DND-41 (cell line): ENCODE measurements around the gene SMTNL2.

ENCODE experiments used
- ATAC-seq: fragments of 200-7000 bp; cut with Tn5 transposase; 3 replicates; pipeline ENCODE4 v1.9.1; 2021; ENCODE audit warnings: low read depth; ENCODE audit not compliant: insufficient read depth
- DNase-seq: peaks from one replicate; pipeline ENCODE4 v3.0.0-alpha.2; 2020
- H2AFZ ChIP-seq: 2 replicates; pipeline ENCODE4 v1.6.0; 2012; ENCODE audit warnings: low read depth, low read length
- H3K27ac ChIP-seq: 2 replicates; pipeline ENCODE4 v1.5.1; 2012; ENCODE audit warnings: low read length, inconsistent platforms
- H3K27me3 ChIP-seq: fragments of 200-600 bp; sonication (generic); 2 replicates; pipeline ENCODE4 v1.6.0; 2012; ENCODE audit warnings: low read length, mild to moderate bottlenecking, inconsistent platforms; ENCODE audit not compliant: insufficient read depth, poor library complexity
- H3K36me3 ChIP-seq: 2 replicates; pipeline ENCODE4 v1.5.1; 2012; ENCODE audit warnings: low read length, inconsistent platforms; ENCODE audit not compliant: insufficient read depth
- H3K4me1 ChIP-seq: 2 replicates; pipeline ENCODE4 v1.5.1; 2012; ENCODE audit warnings: mild to moderate bottlenecking, low read length; ENCODE audit not compliant: insufficient read depth
- H3K4me2 ChIP-seq: 2 replicates; pipeline ENCODE4 v1.6.0; 2012; ENCODE audit warnings: mild to moderate bottlenecking, moderate library complexity, low read length, inconsistent platforms; ENCODE audit not compliant: insufficient read depth
- H3K4me3 ChIP-seq, 2 experiments: fragments of 200-600 bp in 1 of 2; shearing (Covaris generic) in 1 of 2; 2 replicates each; pipeline ENCODE4 v1.5.1; 2012 to 2016; ENCODE audit warnings: inconsistent platforms in 2 of 2, low read length in 2 of 2, mild to moderate bottlenecking in 2 of 2, low read depth in 1 of 2, moderate library complexity in 1 of 2
- H3K79me2 ChIP-seq: 2 replicates; pipeline ENCODE4 v1.6.0; 2012; ENCODE audit warnings: low read length, inconsistent platforms; ENCODE audit not compliant: insufficient read depth
- H3K9ac ChIP-seq: 2 replicates; pipeline ENCODE4 v1.6.0; 2012; ENCODE audit warnings: low read depth, mild to moderate bottlenecking, inconsistent platforms, low read length, moderate library complexity
- H3K9me3 ChIP-seq: 2 replicates; pipeline ENCODE4 v1.5.1; 2012; ENCODE audit warnings: low read length, moderate library complexity, mild to moderate bottlenecking, inconsistent platforms; ENCODE audit not compliant: insufficient read depth, severe bottlenecking
- H4K20me1 ChIP-seq: 2 replicates; pipeline ENCODE4 v1.6.0; 2012; ENCODE audit warnings: low read length; ENCODE audit not compliant: insufficient read depth
- EZH2 ChIP-seq: IDR thresholded peaks from 3 replicates; pipeline ENCODE4 v1.6.1; 2012; ENCODE audit warnings: borderline replicate concordance, low read depth, mild to moderate bottlenecking, moderate library complexity, low read length, inconsistent platforms; ENCODE audit not compliant: severe bottlenecking
- TF ChIP-seq, protein P1 (sequence below): IDR thresholded peaks from 2 replicates; pipeline ENCODE4 v1.5.1; 2012; ENCODE audit warnings: borderline replicate concordance, low read length, moderate library complexity, mild to moderate bottlenecking; ENCODE audit not compliant: poor library complexity, severe bottlenecking; ENCODE audit errors: extremely low read depth

Gene SMTNL2

DNA sequence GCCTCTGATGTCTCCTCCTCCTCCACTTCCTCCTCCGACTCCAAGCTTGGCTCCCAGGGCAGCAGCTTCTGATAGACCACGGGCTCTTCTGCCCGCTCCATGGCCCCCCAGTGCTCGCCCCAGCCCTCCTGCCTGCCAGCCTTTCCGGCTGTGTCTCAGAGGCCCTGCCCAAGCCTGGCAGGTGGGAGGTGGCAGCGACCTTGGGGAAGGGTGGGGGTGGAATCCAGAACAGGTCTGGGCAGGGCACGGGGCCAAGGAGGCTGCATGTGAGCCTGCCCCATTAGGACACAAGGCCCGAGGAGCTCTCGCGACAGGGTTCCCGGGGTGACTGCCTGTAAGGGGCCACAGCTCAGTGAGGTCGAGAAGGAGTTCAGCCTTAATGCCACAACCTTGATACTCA lies 23.9 kb upstream of the SMTNL2 start, which contains the start of gene GGT6:
Gene GGT6 (minus strand): TSS at position 157 of the 400 bp plus-strand sequence. CDS start 56 bp downstream, at position 101.
- H3K27ac ChIP-seq: no peak within 1 kb of the TSS
- H3K36me3 ChIP-seq: no peaks in the 10 kb centered on the region
- peaks cover 12% of the 10 kb centered on the region for H3K4me1 ChIP-seq
- DNase-seq (no peak), ATAC-seq (no peak)
- no peaks in the 10 kb centered on the region for H3K79me2 ChIP-seq
- H3K27me3 ChIP-seq: no peaks in the 10 kb centered on the region
- no peak within 1 kb of the TSS for H3K4me2 ChIP-seq
- H3K9me3 ChIP-seq: no peaks in the 10 kb centered on the region
- no peak for TF ChIP-seq EZH2
- TF ChIP-seq, protein P1, sequence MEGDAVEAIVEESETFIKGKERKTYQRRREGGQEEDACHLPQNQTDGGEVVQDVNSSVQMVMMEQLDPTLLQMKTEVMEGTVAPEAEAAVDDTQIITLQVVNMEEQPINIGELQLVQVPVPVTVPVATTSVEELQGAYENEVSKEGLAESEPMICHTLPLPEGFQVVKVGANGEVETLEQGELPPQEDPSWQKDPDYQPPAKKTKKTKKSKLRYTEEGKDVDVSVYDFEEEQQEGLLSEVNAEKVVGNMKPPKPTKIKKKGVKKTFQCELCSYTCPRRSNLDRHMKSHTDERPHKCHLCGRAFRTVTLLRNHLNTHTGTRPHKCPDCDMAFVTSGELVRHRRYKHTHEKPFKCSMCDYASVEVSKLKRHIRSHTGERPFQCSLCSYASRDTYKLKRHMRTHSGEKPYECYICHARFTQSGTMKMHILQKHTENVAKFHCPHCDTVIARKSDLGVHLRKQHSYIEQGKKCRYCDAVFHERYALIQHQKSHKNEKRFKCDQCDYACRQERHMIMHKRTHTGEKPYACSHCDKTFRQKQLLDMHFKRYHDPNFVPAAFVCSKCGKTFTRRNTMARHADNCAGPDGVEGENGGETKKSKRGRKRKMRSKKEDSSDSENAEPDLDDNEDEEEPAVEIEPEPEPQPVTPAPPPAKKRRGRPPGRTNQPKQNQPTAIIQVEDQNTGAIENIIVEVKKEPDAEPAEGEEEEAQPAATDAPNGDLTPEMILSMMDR: no peak
- H3K4me3 ChIP-seq: no peak within 1 kb of the TSS
- no peaks in the 10 kb centered on the region for H4K20me1 ChIP-seq
- no peak within 1 kb of the TSS for H3K9ac ChIP-seq
- no peak within 1 kb of the TSS for H2AFZ ChIP-seq

DNA sequence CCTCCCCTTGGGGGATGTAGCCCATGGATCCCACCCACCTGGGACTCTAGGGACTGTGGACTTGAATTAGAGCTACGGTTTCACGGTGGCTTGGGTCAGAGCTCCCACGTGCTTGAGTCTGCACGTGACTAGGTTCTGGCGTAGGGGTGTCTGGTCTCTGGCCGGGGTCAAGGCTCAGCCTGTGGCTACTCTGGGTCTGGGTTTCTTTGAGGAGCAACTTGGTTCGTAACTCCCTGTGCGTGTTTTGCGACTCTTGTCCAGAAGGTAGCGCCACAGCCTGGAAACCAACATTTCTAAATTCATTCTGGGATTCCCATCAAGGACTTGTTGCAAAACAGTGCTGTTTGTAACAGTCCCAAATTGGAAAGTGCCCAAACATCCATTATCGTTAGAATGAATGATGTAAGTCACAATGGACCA lies 23.5 kb upstream of the SMTNL2 start:
- no peak overlapping the region for H3K27ac ChIP-seq
- H3K9me3 ChIP-seq: no peaks in the 10 kb centered on the region
- no peaks in the 10 kb centered on the region for H4K20me1 ChIP-seq
- TF ChIP-seq, protein P1: peak; percentile 11
- no peak for TF ChIP-seq EZH2
- no peak overlapping the region for H3K4me3 ChIP-seq
- H3K27me3 ChIP-seq: no peaks in the 10 kb centered on the region
- H3K79me2 ChIP-seq: no peaks in the 10 kb centered on the region
- H3K9ac ChIP-seq: no peak overlapping the region
- no peak overlapping the region for H3K4me2 ChIP-seq
- no peak for DNase-seq
- H3K4me1 ChIP-seq: peaks cover 13% of the 10 kb centered on the region
- H2AFZ ChIP-seq: no peak overlapping the region
- no peaks in the 10 kb centered on the region for H3K36me3 ChIP-seq
- ATAC-seq: no peak

DNA sequence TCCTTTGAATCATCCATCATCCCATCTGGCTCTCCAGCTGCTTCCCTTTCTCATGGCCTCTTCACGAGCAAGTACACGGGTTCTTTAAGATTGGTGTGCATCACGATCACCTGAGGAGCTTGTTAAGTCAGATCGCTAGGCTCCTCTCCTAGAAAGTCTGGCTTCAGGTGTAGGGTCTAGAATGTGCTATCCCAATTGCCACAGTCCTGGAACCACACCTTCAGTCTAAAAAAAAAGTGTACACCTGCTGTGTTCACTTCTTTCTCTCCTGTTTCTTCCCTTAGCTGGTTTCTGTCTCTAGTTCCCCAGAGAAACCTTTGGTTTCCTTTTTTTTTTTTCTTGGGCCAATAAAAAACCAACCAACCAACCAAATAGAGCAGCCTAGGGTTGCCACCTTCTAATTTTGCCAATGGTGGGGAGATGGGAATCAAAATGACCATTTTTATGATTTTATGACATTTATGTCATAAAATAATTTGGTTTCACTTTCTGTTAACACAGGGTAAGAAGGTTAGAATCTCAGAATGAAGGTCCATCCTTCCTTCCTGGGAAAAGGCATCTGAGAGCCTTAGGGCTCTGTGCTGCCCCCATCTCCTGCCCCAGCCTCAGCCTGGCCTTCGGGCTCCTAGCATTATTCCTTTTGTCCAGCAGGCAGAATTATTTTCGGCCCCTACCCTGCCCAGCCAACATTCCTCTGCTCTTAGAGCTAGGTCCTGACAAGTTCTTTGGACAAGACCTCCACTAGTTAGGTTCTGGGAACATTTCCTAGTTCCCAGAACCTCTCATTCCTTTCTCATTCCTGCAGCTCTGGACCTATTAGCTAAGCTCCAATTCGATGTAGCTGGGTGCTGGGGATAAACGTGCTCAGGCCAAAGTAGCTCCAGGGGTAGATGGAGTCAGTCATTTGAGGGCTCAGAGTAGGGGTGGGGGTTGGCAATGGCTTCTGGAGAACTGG lies 22.0 kb upstream of the SMTNL2 start:
- Histone ChIP-seq H4K20me1 (no peaks in the 10 kb centered on the region), H2AFZ (0 out of 2 replicates have a peak overlapping the region, but pooled peaks have one; percentile 17), H3K9ac (no peak overlapping the region), H3K79me2 (no peaks in the 10 kb centered on the region), H3K9me3 (no peaks in the 10 kb centered on the region), H3K36me3 (no peaks in the 10 kb centered on the region), H3K4me2 (no peak overlapping the region; the same call in 1 of the 2 replicates), H3K4me1 (peaks cover 9% of the 10 kb centered on the region), H3K4me3 (no peak overlapping the region), H3K27me3 (no peaks in the 10 kb centered on the region), H3K27ac (no peak overlapping the region)
- TF ChIP-seq EZH2: no peak
- TF ChIP-seq, protein P1: no peak
- DNase-seq (no peak), ATAC-seq (no peak)
